ENCODE data around the gene HES1.
A peak's percentile ranks its signal among the peaks of the same experiment; 100 is the strongest.

The HES1 gene

GRCh38 chr3:194102436-194102835, 33.5 kb upstream of the HES1 start:
- DNase-seq (ENCODE audit: low read depth) = no peak

- peak; percentile 4 for DNase-seq (ENCODE audit: low read depth)
Measured at GRCh38 chr3:194103505-194103904, 32.4 kb upstream of the HES1 start.

- no peak for DNase-seq (ENCODE audit: low read depth)
Measured at GRCh38 chr3:194103983-194104751, 31.8 kb upstream of the HES1 start.

GRCh38 chr3:194105292-194105691, 30.7 kb upstream of the HES1 start:
- no peak for DNase-seq (ENCODE audit: low read depth)

GRCh38 chr3:194107107-194107506, 28.8 kb upstream of the HES1 start:
- no peak for DNase-seq (ENCODE audit: low read depth)

- DNase-seq (ENCODE audit: low read depth) = no peak
Measured at GRCh38 chr3:194109192-194109863, 26.6 kb upstream of the HES1 start.

GRCh38 chr3:194110483-194110882, 25.5 kb upstream of the HES1 start:
- DNase-seq (ENCODE audit: low read depth) = no peak

GRCh38 chr3:194111336-194111735, 24.6 kb upstream of the HES1 start:
- no peak for DNase-seq (ENCODE audit: low read depth)

- DNase-seq (ENCODE audit: low read depth) = no peak
Measured at GRCh38 chr3:194112120-194113106, 23.5 kb upstream of the HES1 start.

GRCh38 chr3:194114123-194114522, 21.8 kb upstream of the HES1 start:
- no peak for DNase-seq (ENCODE audit: low read depth)

GRCh38 chr3:194117104-194117845, 18.7 kb upstream of the HES1 start:
- DNase-seq (ENCODE audit: low read depth) = no peak

- DNase-seq (ENCODE audit: low read depth) = no peak
Measured at GRCh38 chr3:194118920-194119319, 17.0 kb upstream of the HES1 start.

- no peak for DNase-seq (ENCODE audit: low read depth)
Measured at GRCh38 chr3:194119831-194120590, 15.9 kb upstream of the HES1 start.

- DNase-seq (ENCODE audit: low read depth) = no peak
Measured at GRCh38 chr3:194120789-194121770, 14.9 kb upstream of the HES1 start.

- DNase-seq (ENCODE audit: low read depth) = no peak
Measured at GRCh38 chr3:194121891-194122631, 13.9 kb upstream of the HES1 start.

GRCh38 chr3:194123726-194124125, 12.2 kb upstream of the HES1 start:
- DNase-seq (ENCODE audit: low read depth) = no peak

- DNase-seq (ENCODE audit: low read depth) = no peak
Measured at GRCh38 chr3:194124193-194124592, 11.8 kb upstream of the HES1 start.

- DNase-seq (ENCODE audit: low read depth) = no peak
Measured at GRCh38 chr3:194125442-194125841, 10.5 kb upstream of the HES1 start.

GRCh38 chr3:194126790-194127189, 9.2 kb upstream of the HES1 start:
- no peak for DNase-seq (ENCODE audit: low read depth)

Data from T-helper 22 cell (primary cell).